ENCODE measurements around the gene DOK7.

DOK7 gene

GRCh38 chr4:3475041-3475712, 12.1 kb downstream of the DOK7 start:
- DNase-seq (no peak), ATAC-seq (ENCODE audit: insufficient read depth, low read depth) (no peak)
- H3K27ac ChIP-seq (ENCODE audit: low read length), result no peak overlapping the region
- no peak overlapping the region for H2AFZ ChIP-seq (ENCODE audit: low read depth, low read length)
- H3K4me3 ChIP-seq (ENCODE audit: low read depth in 1 of 2, low read length in 2 of 2), result no peak overlapping the region
- H3K36me3 ChIP-seq (ENCODE audit: insufficient read depth, low read length), result no peaks in the 10 kb centered on the region
- H3K9me3 ChIP-seq (ENCODE audit: insufficient read depth, low read length, severe bottlenecking), result no peaks in the 10 kb centered on the region
- H3K4me1 ChIP-seq (ENCODE audit: insufficient read depth, low read length), result no peaks in the 10 kb centered on the region
- TF ChIP-seq CTCF (IDR thresholded peaks at IDR 0.05; ENCODE audit: borderline replicate concordance, extremely low read depth, low read length, poor library complexity, severe bottlenecking), result no peak
- no peak for TF ChIP-seq EZH2 (IDR thresholded peaks at IDR 0.05; ENCODE audit: borderline replicate concordance, low read depth, low read length, severe bottlenecking)
- no peak overlapping the region for H3K4me2 ChIP-seq (ENCODE audit: insufficient read depth, low read length)
- peaks cover 9% of the 10 kb centered on the region for H4K20me1 ChIP-seq (ENCODE audit: insufficient read depth, low read length)
- no peak overlapping the region for H3K9ac ChIP-seq (ENCODE audit: low read depth, low read length)
- H3K79me2 ChIP-seq (ENCODE audit: insufficient read depth, low read length), result no peaks in the 10 kb centered on the region
- no peaks in the 10 kb centered on the region for H3K27me3 ChIP-seq (ENCODE audit: insufficient read depth, low read length, poor library complexity)

GRCh38 chr4:3475713-3476260, 12.7 kb downstream of the DOK7 start:
- TF ChIP-seq EZH2 (IDR thresholded peaks at IDR 0.05; ENCODE audit: borderline replicate concordance, low read depth, low read length, severe bottlenecking) (no peak), CTCF (IDR thresholded peaks at IDR 0.05; ENCODE audit: borderline replicate concordance, extremely low read depth, low read length, poor library complexity, severe bottlenecking) (no peak)
- H2AFZ ChIP-seq (ENCODE audit: low read depth, low read length), result no peak overlapping the region
- no peak for DNase-seq
- H3K9ac ChIP-seq (ENCODE audit: low read depth, low read length), result no peak overlapping the region
- no peaks in the 10 kb centered on the region for H3K4me1 ChIP-seq (ENCODE audit: insufficient read depth, low read length)
- peaks cover 11% of the 10 kb centered on the region for H4K20me1 ChIP-seq (ENCODE audit: insufficient read depth, low read length)
- no peak overlapping the region for H3K4me2 ChIP-seq (ENCODE audit: insufficient read depth, low read length)
- no peaks in the 10 kb centered on the region for H3K9me3 ChIP-seq (ENCODE audit: insufficient read depth, low read length, severe bottlenecking)
- H3K27ac ChIP-seq (ENCODE audit: low read length), result no peak overlapping the region
- no peak for ATAC-seq (ENCODE audit: insufficient read depth, low read depth)
- H3K4me3 ChIP-seq (ENCODE audit: low read depth in 1 of 2, low read length in 2 of 2), result no peak overlapping the region
- H3K27me3 ChIP-seq (ENCODE audit: insufficient read depth, low read length, poor library complexity), result no peaks in the 10 kb centered on the region
- no peaks in the 10 kb centered on the region for H3K36me3 ChIP-seq (ENCODE audit: insufficient read depth, low read length)
- no peaks in the 10 kb centered on the region for H3K79me2 ChIP-seq (ENCODE audit: insufficient read depth, low read length)

- no peak overlapping the region for H3K27ac ChIP-seq (ENCODE audit: low read length)
- no peaks in the 10 kb centered on the region for H3K36me3 ChIP-seq (ENCODE audit: insufficient read depth, low read length)
- H3K4me3 ChIP-seq (ENCODE audit: low read depth in 1 of 2, low read length in 2 of 2), result no peak overlapping the region
- no peaks in the 10 kb centered on the region for H3K79me2 ChIP-seq (ENCODE audit: insufficient read depth, low read length)
- ATAC-seq (ENCODE audit: insufficient read depth, low read depth), result no peak
- TF ChIP-seq EZH2 (IDR thresholded peaks at IDR 0.05; ENCODE audit: borderline replicate concordance, low read depth, low read length, severe bottlenecking) (no peak), CTCF (IDR thresholded peaks at IDR 0.05; ENCODE audit: borderline replicate concordance, extremely low read depth, low read length, poor library complexity, severe bottlenecking) (no peak)
- H3K4me1 ChIP-seq (ENCODE audit: insufficient read depth, low read length), result no peaks in the 10 kb centered on the region
- H3K27me3 ChIP-seq (ENCODE audit: insufficient read depth, low read length, poor library complexity), result no peaks in the 10 kb centered on the region
- H2AFZ ChIP-seq (ENCODE audit: low read depth, low read length), result no peak overlapping the region
- no peak overlapping the region for H3K9ac ChIP-seq (ENCODE audit: low read depth, low read length)
- H3K9me3 ChIP-seq (ENCODE audit: insufficient read depth, low read length, severe bottlenecking), result no peaks in the 10 kb centered on the region
- no peak for DNase-seq
- H3K4me2 ChIP-seq (ENCODE audit: insufficient read depth, low read length), result no peak overlapping the region
- peaks cover 16% of the 10 kb centered on the region for H4K20me1 ChIP-seq (ENCODE audit: insufficient read depth, low read length)
Observed at GRCh38 chr4:3476341-3476747, 13.2 kb downstream of the DOK7 start.
